Stimulated activated CD4-positive, alpha-beta T cell treated with anti-CD3 and anti-CD28 coated beads, Interleukin-12 subunit alpha, Interleukin-12 subunit beta, amount 100 ng/mL, for 24 hours (primary cell): ENCODE data around the gene TMEM150C.
"Not testable (repeated sequence)": the region's sequence is repeated elsewhere in the genome, so short reads cannot be mapped to it uniquely, and the experiment has no call there.

Source experiments
- DNase-seq, 2 experiments: peaks; one replicate each; pipeline ENCODE4 v3.0.0-alpha.2; 2020; ENCODE audit warnings: low read depth in 2 of 2

The TMEM150C gene

DNA sequence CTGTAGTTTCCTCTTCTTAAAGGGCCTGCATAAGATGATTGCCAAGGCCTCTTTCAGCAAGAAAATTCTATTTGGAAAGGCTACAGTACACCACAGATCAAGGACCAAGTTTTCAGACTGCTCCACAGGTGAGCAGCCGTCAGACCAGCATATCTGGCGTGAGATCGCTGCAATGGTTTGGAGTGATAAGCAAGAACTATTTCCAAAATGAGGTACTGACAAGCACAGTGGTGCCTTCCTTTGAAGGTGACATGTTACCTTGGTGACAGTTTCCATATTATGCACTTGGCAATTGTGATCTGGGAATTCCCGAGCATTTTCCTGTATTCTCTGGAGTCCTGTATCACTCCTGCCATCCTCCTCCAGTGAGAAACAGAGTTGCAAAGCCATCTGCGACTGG, 7.3 kb upstream of the TMEM150C start:
- DNase-seq, result no peak

DNA sequence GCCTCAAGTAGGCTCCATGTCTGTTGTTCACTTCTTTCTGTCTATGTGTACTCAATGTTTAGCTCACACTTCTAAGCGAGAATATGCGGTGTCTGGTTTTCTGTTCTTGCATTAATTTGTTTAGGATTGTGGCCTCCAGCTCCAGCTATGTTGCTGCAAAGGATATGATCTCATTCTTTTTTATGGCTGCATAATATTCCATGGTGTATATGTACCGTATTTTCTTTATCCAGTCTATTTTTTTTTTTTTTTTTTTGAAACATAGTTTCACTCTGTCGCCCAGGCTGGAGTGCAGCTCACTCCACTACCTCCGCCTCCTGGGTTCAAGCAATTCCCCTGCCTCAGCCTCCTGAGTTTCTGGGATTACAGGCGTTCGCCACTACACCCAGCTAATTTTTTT, 5.7 kb upstream of the TMEM150C start:
- DNase-seq, result no peak

DNA sequence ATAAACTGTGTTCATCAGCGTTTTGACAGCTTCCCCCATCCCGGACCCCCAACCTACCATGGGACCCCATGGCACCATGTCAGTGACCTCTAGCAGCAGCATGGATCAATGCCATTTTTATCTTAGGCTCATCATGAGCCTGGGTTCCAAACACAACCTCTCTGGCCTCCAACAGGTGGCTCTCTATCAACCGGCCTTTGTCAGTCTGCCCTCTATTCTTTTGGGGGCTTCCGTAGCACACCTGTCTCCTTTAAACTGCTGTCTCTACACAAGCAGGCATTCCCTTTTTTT, 721 bp upstream of the TMEM150C start:
- no peak for DNase-seq

DNA sequence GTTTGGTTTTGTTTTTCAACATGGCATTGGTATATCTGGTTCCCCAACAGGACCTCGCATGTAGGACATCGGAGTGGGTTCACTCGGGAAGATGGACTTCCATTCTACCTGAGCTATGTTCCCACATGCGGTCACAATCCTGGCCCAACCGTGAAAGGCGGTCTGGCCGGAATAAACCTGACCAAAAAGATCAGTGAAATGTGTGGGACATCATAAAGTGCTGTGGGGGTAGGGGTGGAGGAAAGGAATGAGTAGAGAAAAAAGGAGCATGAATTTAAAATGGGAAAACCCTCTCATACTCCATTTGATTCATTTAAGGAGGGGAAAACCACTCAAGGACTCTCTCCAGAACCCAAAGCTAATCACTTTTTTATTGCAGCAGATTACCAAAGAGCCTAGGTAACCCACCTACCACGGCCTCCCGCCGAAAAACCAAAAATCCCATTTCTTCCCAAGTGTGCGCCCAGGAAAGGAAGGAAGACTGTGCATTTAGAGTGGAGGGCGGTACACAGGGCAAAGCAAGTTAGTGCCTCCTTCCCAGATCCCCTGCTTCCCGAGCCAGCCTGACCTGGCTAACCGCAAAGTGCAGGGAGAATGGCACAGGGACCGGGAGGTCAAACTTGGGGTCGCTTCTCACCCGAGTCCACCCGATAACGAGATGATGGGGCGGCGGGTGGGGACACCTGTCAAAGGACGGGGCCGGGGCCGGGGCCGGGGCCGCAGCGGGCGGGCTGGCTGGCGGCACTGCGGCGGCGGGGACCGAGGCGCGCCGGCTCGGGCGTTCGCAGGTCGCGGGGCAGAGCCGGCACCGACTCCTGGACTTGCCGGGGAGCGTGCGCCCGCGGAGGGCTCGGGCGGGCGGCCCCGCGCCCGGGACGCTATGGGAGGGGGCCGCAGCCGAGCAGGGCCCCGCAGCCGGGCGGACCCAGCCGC, 669 bp downstream of the TMEM150C start:
- DNase-seq, result no peak

DNA sequence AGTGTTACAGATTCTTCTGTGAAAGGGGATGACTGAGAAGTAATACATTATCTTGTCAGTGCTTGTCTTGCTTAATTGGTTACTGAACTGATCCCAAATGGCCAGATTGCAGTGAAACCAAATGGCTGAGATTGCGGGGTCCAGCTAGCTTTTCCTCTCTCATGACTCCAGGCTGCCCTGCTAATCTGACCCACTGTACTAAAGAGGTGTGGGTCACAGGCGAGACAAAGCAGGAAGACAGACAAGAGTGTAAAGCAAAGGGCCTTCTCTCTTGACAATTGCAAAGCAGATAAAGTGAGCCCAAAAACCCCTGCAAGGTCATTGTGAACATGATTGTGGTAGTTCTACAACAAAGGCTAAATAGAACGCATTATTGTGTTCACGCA, 2.1 kb downstream of the TMEM150C start:
- DNase-seq, result no peak

DNA sequence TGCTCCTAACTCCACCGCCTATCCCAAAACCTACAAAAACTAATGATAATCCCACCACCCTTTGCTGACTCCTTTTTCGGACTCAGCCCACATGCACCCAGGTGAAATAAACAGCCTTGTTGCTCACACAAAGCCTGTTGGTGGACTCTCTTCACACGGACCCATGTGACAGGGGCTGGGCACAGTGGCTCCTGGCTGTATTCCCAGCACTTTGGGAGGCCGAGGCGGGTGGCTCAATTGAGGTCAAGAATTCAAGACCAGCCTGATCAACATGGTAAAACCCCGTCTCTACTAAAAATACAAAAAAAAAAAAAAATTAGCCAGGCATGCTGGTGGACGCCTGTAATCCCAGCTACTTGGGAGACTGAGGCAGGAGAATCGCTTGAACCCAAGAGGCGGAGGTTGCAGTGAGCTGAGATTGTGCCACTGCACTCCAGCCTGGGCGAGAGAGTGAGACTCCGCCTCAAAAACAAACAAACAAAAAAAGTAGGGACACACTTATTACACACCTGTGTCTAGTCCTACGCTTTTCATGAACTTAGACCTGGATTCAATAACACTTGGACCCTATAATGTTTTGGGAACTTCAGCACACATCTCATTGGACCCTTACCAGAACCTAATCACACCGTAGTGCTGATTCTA, 2.6 kb downstream of the TMEM150C start:
- not testable (repeated sequence) for DNase-seq

DNA sequence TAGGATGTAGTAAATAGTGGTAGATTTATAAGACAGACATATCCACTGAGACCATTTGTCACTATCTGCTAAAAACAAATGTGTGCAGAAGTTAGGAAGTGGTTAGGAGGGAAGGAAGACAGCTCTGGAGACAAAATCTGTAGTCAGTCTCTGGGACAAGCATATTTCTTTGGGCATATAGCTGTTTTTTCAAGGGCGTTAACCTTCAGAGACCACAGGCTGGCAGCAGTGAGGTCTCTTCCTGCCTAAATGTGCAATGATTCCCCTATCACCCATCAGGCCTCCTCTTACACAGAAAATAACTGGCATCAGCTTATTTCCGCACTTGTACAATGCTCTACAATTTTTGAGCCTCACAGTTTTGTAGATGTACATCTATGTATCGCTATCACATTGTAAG, 6.5 kb downstream of the TMEM150C start:
- no peak for DNase-seq

DNA sequence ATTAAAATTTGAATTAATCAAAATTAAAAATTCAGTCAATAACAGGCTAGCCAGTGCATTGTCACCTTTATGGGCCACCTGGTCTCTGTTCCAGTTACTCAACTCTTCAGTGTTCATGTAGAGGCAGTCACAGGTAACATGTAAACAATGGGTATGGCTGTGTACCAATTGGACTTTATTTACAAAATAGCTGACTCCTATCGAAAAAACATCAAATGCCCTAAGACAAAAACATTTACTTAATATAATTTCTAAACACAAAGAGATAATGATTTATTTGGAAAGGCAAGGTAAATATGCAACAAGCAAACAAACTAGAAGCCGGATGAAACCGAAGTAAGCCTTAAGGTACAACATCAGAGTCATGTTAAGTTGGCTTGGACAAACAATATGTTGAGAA, 8.8 kb downstream of the TMEM150C start:
- DNase-seq, result no peak

DNA sequence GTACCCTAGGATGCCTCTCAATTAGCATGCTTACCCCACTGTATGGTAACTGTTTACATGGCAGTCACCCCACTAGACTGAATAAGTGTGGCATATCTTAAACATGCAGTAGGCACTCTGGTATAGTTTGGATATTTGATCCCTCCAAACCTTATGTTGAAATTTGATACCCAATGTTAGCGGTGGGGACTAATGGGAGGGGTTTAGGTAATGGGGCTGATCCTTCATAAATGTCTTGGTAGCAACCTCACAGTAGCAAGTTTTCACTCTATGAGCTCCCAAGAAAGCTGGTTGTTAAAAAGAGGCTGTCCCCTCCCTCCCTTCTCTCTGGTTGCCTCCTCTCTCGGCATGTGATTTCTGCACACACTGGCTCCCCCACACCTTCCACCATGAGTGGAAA, 10.1 kb downstream of the TMEM150C start:
- no peak for DNase-seq

DNA sequence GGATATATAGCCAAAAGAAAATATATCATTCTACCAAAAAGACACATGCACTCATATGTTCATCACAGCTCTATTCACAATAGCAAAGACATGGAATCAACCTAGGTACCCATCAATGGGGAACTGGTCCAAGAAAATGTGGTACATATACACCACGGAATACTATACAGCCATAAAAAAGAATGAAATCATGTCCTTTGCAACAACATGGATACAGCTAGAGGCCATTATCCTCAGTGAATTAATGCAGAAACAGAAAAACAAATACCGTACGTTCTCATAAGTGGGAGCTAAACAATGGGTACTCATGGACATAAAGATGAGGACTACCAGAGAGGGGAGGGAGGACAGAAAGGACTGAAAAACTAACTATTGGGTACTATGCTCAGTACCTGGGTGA, 13.9 kb downstream of the TMEM150C start:
- not testable (repeated sequence) for DNase-seq

DNA sequence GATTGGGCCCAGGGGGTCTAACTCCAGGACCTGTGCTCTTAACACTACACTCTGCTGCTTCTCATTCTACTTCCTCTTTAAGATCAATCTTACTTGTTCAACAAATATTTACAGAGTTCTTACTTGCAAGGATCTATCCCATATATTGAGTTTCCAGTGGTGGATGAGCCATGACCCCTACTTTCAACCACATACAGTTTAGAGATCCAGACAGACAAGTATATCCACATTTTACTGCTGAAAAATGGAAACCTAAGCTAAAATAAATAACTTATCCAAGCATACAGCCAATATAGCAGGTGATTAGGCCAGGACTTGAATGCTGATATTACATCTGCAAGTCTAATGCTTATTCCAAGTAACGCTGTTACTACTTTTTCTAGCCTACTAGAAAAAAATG, 18.7 kb downstream of the TMEM150C start:
- no peak for DNase-seq

DNA sequence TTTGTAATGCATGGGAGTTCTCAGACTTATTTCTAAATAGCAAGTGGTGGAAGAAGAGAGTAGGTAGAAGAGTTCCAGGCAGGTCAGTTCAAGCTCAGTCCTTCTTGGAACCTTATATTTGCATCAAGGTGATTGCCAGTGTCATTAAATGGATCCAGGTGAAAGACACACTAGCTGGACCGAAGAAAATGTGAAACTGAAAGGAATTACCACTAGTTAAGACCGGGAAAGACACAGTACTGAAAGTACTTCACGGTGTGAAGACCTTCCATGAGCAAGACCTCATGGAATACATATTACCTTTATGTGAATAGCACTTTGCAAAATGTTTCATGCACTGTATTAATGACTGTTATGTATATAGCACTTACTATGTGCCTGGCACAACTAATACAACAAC, 19.1 kb downstream of the TMEM150C start:
- DNase-seq, result no peak

DNA sequence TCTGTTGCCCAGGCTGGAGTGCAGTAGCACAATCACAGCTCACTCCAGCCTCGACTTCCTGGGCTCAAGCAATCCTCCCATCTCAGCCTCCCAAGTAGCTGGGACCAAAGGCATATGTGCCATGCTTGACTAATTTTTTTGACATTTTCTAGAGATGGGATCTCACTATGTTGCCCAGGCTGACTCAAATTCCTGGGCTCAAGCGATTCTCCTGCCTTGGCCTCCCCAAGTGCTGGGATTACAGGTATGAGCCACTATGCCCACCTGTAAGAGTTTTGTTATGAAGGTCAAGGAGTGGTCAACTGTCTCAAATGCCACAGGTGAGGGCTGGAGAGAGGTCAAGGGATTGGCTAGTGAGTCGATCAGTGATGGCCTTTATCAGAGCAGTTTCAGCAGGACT, 32.5 kb downstream of the TMEM150C start:
- DNase-seq, result no peak

DNA sequence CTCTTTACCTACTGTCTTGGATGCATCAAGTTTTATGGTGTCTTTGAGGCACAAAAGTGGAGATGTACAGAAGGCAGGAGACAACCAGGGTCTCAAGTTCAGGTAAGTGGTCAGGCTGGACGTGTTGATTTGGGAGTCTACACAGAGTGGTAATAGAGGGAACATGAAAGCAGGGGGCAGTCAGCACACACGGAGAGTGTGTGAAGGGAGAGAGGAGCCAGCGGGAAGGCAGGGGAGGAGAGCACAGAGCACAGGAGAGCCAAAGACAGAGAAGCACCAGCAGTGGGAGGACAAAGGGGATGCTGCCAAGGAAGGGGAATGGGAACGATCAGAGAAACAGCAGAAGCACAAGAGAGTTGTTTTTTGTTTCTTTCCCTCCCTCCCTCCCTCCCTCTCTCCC, 32.9 kb downstream of the TMEM150C start:
- DNase-seq, result no peak

DNA sequence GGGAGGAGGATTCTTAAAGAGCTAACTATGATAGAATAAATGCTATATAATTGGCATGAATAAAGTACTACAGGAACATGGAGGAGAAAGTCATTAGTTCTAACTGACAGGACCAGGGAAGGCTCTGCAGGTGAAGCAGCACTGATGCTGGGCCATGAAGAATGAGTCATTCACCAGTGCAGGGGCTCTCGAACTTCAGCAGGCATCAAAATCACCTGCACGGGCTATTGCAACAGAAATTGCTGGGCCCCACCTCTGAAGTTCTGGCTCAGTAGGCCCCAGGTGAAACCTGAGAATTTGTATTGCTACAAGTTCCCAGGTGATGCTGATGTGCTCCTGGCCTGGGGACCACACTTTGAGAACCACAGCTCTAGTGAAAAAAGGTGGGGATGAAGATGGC, 33.7 kb downstream of the TMEM150C start:
- no peak for DNase-seq

DNA sequence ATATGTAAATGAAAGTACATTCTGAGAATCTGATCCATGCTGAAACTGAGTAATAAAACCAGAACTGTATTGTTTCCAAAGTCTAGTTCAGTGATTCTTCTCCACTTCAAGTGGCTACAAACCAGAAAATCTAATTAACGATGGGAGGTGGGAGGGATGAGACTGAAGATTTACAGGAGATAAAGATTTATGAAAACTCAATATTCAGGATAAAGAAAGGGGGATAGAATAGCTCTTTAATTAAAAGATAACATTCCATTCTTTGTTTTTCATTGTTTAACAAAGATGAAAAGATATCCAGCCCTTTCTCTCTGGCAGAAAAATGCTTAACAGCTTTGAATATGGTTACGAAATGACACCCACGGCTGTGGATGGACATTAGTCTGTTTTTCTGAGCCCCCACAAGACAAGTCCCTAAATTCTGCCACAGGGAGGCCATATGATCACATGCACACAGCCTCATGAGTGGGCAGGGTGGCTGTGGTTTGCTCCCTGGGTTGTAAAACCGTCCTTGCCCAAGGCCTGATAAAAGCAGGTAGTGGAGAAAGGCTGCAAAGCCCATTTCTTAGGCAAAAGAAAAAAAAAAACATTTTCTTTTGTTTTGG, 36.4 kb downstream of the TMEM150C start:
- no peak for DNase-seq

DNA sequence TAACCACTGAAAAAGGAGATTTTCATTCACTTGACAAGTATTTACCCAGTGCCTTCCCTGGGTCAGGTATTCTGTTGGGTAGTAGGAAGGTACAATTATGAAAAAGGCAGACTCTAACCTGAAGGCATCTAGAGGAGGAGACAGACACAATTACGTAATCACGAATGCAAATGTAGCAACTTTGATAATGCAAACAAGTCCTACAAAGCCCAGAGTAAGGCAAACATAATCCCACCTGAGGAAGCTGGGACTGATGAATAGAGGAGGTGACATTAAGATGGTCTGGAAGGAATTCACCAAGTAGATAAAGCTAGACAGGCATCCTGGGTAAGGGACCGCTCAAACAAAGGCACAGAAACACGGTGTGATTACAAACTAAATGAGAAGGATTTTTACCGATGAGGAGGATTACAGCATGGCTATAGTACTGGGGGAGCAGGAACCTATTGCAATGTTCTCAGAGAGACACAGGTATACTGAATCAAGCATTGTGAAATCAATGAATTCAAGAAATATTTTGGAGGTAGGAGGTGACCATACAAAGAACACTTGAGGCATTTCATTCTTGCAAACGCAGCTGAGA, 37.1 kb downstream of the TMEM150C start:
- DNase-seq, result no peak

DNA sequence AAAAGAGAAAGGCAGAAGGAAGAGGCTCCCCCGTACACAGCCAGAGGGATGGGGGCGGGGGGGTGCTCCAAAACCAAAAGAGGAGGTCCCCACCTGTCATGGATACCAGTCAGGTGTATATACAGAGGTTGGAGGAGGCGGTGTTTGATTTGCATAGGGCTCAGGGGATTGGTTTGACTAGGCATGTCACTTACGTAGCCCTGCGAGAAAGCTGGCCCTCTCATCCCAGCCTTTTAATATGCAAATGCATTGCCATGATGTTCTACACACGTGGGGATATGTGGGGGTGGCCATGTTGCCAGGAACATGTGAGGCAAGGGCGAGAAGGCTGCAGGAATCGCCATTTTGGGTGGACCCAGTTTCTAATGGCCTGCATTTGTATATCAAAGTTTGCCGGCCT, 38.6 kb downstream of the TMEM150C start:
- DNase-seq, result no peak

DNA sequence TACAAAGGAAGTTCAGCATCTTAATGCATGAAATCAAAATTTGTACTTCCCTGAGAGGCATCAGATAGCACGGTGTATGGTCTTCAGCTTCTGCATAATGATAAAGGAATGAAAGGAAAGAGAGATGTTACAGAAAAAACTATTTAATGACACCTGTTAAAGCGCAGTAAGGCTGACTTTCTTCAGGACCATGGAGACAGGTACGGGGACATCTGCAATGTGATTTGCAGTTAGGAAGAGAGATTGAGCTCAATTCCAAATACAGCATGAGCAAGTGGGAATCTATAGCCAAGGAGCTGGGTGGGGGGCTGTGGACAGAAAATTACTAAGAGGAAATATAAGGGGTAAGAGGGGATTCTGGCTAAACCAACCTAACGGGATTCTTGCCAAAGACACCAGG, 39.3 kb downstream of the TMEM150C start:
- no peak for DNase-seq

DNA sequence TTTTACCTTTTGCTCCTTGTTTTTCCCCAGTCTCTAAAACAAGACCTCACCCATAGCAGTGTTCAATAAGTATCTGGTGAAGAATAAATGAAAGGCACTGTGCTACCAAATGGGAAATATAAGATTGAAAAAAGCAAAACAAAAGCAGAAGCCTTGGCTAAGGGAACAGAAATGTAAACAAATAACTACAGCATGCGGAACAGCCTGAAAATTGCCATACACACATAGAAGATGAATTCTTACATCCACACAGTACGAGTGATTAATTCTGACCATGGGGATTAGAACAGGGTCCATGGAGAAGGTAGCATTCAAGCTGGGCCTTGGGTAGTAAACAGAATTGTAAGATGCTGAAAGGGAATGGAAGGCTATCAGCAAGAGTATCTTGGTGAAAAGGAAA, 40.5 kb downstream of the TMEM150C start:
- no peak for DNase-seq

DNA sequence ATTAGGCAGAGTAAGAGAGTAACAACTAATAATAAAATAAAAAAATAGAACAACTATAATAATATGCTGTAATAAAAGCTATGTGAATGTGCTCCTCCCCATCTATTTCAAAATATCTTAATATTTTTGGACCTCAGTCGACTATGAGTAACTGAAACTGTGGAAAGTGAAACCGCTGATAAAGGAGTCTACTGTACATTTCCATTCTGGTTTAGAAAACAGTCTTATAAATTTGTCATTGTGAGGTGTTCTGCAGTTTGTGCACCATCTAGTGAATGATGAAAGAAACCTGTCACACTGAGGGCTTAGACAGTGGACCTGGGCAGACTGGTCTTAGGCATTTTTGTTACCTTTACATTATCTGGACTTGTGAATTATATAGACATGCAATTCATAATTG, 42.0 kb downstream of the TMEM150C start:
- DNase-seq, result no peak

DNA sequence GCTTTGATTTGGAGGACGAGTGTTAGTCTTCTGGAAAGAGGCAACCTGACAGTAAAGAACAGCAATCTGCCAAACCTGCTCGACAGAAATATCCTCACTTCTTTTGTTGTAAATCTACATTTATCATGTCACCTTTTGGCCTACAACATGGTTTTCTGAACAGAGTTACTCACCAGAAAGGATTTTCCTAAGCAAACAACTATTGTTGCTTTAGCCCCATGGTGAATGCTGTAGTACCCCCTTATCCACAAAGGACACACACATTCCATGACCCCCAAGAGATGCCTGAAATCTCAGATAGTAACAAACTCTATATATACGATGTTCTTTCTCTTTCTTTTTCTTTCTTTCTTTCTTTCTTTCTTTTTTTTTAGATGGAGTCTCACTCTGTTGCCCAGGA, 42.7 kb downstream of the TMEM150C start:
- no peak for DNase-seq

DNA sequence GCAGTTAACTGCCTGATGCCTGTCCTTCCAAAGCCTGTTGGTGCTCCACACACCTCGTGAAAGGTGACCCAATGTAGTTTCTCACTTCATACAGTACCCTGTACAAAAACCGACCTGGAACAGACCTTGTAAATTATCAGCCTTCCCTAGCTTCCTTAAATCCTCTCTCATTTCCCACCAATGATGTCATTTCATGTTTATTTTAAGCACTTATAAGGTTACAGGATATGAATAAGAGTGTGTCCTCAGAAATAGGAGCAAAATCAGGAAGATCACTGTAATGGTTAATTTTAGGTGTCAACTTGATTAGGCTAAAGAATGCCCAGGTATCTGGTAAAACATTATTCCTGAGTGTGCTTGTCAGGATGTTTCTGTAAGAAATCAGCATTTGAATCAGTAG, 44.7 kb downstream of the TMEM150C start:
- no peak for DNase-seq
